ENCODE measurements around the gene KCNJ12.
"Not testable (repeated sequence)": the region's sequence is repeated elsewhere in the genome, so short reads cannot be mapped to it uniquely, and the experiment has no call there.

The KCNJ12 gene

GRCh38 chr17:21376081-21376758, at the start of gene KCNJ12:
KCNJ12 (plus strand) TSS chr17:21376357; CDS start chr17:21415343, 38,986 bp downstream.
- peak; percentile 2 for DNase-seq

DNA sequence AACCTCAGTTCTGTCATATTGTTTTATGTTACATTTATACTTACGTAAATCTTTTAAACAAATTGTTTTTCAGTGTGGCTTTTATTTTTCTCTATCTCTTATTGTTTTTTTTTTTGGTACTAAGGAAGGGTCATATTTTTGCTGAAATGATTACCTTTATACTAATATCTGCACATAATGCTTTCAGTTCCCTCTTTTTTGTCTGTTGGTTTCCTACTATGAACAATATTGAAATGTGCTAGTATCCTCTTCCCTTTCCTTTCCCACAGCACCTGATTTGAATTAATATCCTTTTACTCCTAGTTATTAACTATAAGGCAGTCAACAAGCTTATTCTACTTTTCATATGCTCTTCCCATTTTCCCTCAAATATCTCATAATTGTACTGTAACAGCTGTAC, 48.2 kb upstream of the KCNJ12 start:
- DNase-seq = not testable (repeated sequence)

DNA sequence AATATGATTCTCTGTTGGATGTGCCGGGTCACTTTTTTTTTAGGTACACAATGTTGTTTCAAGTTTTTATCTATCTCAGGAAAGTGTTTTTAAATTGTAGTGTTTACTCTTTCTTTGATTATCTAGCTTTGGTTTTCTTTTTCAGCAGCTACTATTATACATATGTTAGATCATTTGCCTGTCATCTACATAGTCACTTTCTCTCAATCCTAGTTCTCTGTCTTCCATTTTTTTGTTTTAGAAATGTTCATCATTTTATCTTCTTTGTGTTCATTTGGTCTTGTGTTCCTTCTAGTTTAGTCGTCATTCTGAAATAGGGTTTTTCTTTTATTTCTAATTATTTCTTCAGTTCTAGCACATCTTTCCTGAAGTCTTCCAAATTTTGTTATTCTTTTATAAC, 47.4 kb upstream of the KCNJ12 start:
- DNase-seq = not testable (repeated sequence)

DNA sequence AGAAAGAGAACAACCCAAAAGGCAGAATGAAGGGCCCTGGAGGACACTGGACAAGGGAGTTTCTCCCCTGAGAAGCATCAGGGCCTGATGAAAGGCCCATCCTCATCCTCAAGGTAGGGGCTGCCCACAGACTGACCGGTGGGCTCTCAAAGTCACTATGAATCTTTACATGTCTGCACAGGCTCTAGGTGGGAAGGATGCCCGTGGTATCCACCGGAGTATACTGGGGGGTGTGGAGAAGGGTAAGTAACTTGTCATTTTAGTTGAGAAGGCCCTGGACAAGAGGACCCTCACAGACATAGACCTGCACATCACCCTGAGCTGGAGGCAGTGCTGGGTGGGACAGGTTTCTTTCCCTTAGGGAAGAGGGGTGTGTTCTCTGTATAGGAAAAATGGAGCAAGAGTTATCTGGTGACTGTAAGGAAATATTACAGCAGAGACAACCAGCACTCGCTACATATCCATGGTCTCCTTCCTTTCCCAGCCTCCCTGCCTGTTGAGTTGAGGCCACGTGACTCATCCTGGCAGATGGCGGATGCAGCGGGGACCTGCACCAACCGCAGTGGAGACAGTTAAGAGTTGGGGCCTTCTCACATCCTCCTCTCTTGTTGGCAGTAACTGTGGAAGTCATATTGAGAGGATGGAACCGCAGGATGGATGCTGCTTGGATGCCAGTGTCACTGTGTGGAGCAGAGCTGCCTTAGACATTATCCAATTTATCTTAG, 45.6 kb upstream of the KCNJ12 start:
- DNase-seq = no peak

GRCh38 chr17:21336541-21337294, 39.4 kb upstream of the KCNJ12 start:
- not testable (repeated sequence) for DNase-seq

DNA sequence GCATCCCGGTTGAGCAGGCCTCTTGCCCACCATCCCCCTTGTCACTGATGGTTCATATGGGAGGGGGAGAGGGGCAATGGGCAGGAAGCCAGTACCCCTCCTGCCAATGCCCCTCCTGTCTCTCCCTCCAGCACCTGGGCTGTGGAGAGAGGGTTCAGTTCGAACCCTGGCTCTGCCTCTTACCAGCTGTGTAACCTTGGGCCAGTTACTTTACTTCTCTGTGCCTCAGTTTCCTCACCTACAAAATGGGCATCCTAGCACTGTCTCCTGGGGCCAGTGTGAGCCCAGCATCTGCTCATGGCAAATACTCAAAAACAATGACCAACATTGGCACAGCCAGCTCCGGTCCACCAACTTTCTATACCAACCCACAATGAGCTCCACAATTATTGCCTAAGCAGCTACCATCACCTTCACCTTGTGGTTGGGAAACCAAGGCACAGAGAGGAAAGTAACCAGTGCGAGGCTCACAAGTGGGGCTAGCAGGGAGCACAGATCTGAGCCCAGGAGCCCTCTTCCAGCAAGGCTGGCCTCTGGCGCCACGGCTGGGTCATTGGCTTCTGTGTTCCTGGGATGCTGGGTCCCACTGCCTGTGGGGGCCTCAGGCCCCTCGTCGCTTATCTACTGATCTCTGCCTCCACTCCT, 38.1 kb upstream of the KCNJ12 start:
- DNase-seq = not testable (repeated sequence)

DNA sequence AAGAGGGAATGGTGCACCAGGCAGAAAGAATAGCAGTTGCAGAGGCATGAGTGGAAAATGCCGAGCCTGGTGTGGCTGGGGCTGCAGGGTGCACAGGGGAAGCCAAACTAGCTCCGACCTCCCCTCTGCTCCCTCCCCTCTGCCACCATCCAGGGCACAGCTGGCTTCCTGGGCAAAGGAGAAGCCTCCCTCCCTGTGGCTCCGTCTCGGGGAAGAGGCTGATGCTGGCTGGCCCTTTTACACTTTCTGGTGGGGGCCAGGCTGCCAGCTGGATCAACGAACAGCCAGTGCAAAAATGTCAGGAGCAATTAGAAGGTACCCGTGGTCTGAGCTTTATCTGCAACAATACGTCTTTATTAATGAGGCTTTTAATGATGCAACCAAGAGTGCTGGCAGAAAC, 37.1 kb upstream of the KCNJ12 start:
- no peak for DNase-seq

DNA sequence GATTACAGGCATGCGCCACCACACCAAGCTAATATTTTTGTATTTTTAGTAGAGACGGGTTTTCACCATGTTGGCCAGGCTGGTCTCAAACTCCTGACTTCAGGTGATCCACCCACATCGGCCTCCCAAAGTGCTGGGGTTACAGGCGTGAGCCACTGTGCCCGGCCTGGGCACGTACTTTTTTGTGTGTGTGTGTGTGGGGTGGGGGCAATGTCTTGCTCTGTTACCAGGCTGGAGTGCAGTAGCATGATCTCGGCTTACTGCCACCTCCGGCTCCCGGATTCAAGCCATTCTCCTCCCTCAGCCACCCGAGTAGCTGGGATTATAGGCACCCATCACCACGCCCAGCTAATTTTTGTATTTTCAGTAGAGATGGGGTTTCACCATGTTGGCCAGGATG, 36.6 kb upstream of the KCNJ12 start:
- DNase-seq = not testable (repeated sequence)

GRCh38 chr17:21340407-21340806, 35.8 kb upstream of the KCNJ12 start:
- not testable (repeated sequence) for DNase-seq

- DNase-seq = not testable (repeated sequence)
These were observed 34.9 kb upstream of the KCNJ12 start for GRCh38 chr17:21341279-21341678.

GRCh38 chr17:21341925-21342540, 34.1 kb upstream of the KCNJ12 start:
- DNase-seq = not testable (repeated sequence)

GRCh38 chr17:21343061-21343949, 32.9 kb upstream of the KCNJ12 start:
- DNase-seq = not testable (repeated sequence)

DNA sequence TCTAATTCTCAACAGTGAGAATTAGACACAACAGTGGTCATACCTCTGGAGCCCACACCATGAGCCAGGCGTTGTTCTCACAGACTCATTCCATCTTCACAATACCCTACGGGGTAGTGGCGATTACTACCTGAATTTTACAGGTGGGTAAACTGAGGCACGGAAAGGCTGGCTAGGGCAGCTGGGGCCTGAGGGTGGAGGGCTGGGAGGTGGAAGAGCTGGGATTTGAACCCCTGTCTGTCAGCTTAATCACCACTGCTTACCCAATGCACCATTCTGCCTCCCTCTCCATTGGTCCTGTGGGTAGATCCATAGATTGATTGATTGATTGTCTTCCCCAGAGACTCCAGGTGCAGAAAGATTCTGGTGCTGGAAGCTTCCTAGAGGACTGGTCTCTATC, 31.4 kb upstream of the KCNJ12 start:
- DNase-seq = not testable (repeated sequence)

GRCh38 chr17:21345236-21345635, 30.9 kb upstream of the KCNJ12 start:
- no peak for DNase-seq

- not testable (repeated sequence) for DNase-seq
These were observed 30.1 kb upstream of the KCNJ12 start for GRCh38 chr17:21346107-21346506.

DNA sequence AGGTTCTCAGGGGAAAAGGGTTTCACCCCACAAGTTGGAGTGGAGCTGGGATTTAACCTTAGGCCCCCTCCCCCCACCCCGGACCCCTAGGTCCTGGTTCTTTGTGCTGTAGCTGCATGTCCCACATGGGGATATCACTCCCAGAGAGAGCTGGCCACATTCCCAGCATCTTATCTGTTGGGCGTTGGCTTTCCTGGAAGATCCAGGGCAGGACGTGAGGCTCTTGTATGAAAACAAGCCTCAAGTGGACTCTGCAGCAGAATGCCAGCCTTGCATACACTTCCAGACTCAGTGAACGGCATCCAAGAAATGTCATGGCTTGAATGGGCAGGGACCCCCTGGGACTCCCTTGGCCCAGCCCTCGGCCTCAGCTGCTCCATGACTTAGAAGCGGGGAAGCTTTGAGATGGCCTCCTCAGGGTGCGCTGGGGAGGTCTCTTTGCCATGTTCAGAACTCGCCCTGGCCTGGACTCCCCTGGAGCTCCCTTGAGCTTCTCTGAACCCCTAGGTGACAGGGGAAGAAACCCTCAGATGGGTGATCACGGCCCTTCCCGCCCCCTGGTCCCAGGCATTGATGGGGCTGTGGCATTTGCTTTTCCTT, 29.4 kb upstream of the KCNJ12 start:
- not testable (repeated sequence) for DNase-seq

DNA sequence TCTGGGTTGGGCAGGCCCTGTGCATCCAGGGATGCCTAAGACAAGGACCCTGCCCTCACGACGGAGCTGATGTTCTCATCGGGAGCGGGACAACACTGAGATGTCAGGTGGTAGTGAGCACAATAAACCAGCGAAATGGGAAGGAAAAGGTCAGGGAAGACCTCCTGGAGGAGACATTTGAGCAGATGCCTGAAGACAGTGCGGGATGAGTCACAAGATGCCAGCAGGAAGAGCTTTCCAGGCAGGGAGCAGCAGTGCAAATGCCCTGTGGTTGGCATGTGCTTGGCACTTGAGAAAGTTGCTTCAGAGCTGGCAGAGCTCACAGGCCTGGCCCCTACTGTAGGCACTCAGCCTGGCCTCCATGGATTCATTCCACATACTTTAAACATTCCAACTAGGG, 28.5 kb upstream of the KCNJ12 start:
- not testable (repeated sequence) for DNase-seq

GRCh38 chr17:21348081-21348925, 27.9 kb upstream of the KCNJ12 start:
- not testable (repeated sequence) for DNase-seq

GRCh38 chr17:21348926-21349261, 27.3 kb upstream of the KCNJ12 start:
- not testable (repeated sequence) for DNase-seq

DNA sequence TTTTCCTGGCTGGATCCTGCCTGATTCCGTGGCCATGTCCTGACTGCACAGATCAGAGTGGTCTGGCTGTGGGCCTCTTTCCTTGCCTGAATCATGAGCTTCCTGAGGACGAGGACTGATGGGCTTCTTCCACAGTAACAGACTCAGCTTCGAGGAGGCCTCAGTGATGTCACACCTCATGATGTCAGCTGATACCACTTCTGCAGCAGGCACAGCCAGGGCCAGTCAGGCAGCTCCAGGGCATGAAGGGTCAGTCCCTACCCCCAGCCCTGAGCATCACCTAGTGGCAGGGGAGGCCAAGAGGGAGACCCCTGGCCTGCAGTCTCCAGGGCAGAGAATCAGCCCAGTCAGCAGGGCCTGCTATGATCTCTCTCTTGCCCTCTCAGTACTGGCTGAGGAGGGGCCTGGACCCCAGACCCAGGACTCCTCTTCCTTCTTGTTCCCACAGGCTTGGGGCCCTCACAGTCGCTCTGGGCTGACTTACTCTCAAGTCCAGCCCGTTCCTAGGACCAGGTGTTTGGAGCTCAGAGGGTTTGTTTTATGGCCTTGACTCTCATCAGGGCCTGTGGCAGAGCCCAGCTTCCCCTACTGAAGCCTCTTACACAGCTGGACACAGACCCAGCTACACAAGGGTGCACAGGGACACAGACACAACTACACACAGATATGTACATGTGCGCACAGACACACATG, 26.7 kb upstream of the KCNJ12 start:
- DNase-seq = not testable (repeated sequence)
